Neutrophil (primary cell): ENCODE results near the gene SPIRE2.

Experiments
- H3K27ac ChIP-seq: fragments of 200-600 bp; sonication (generic); 2 replicates; pipeline ENCODE4 v1.5.1; 2016; ENCODE audit warnings: mild to moderate bottlenecking, moderate library complexity
- H3K27me3 ChIP-seq: fragments of 200-600 bp; sonication (generic); 2 replicates; pipeline ENCODE4 v1.6.0; 2016; ENCODE audit warnings: mild to moderate bottlenecking
- H3K36me3 ChIP-seq: fragments of 200-600 bp; sonication (generic); 2 replicates; pipeline ENCODE4 v1.5.1; 2017
- H3K4me1 ChIP-seq, 2 experiments: fragments of 200-600 bp in 1 of 2; sonication (generic) in 1 of 2; 1 replicate in 1 of 2; 2 replicates in 1 of 2; pipeline versions ENCODE4 v1.5.1 to v1.6.1; 2013 to 2016; ENCODE audit warnings: low read depth in 1 of 2, low read length in 1 of 2, mild to moderate bottlenecking in 1 of 2, moderate library complexity in 1 of 2; ENCODE audit not compliant: control insufficient read depth in 1 of 2, insufficient read depth in 1 of 2
- H3K4me3 ChIP-seq, 2 experiments: fragments of 200-600 bp in 1 of 2; sonication (generic) in 1 of 2; 1 replicate in 1 of 2; 2 replicates in 1 of 2; pipeline ENCODE4 v1.5.1; 2013 to 2016; ENCODE audit warnings: low read depth in 1 of 2, low read length in 1 of 2, mild to moderate bottlenecking in 1 of 2, moderate library complexity in 1 of 2
- H3K9me3 ChIP-seq: fragments of 200-600 bp; sonication (generic); 2 replicates; pipeline ENCODE4 v1.5.1; 2016
- TF ChIP-seq, protein P1 (sequence below): fragments of 200-600 bp; sonication (generic); IDR thresholded peaks from 2 replicates; pipeline ENCODE4 v1.5.1; 2016; ENCODE audit warnings: antibody characterized with exemption

SPIRE2 gene

DNA sequence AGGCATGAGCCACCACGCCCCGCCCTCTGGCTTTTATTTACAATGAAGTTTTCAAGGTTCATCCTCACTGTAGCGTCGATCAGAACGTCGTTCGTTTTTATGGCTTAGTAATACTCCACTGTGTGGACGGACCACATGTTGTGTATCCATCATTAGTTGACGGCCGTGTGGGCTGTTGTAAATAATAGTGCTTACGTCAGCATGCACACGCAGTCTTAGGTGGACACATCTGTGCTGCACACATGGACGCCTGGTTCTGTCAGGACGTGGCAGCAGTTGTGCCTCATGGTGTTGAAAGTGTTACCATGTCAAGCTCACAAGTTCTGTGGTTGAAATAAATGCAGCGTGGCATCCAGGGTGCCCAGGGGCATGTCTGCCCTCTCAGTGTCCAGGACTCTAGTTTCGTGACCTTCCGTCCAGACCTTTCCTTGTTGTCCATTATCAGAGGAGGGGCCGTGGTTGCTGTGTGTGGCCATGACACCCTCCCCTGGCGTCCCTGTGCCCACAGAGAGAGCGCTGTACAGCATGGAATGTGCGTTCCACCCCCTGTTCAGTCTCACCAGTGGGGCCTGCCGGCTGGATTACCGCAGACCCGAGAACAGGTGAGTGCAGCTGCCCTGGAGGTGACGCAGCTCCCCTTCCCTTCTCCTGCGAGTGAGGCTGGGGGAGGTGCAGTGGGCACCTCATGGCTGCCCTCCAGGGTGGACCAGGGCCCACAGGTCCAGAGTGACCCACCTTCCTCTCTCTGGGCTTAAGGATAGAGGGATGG, 67.4 kb downstream of the SPIRE2 start:
- Histone ChIP-seq H3K27me3 (no peaks in the 10 kb centered on the region), H3K36me3 (peaks cover 100% of the 10 kb centered on the region), H3K4me1 (no peaks in the 10 kb centered on the region), H3K9me3 (no peaks in the 10 kb centered on the region), H3K27ac (no peak overlapping the region), H3K4me3 (no peak overlapping the region)
- TF ChIP-seq, protein P1, sequence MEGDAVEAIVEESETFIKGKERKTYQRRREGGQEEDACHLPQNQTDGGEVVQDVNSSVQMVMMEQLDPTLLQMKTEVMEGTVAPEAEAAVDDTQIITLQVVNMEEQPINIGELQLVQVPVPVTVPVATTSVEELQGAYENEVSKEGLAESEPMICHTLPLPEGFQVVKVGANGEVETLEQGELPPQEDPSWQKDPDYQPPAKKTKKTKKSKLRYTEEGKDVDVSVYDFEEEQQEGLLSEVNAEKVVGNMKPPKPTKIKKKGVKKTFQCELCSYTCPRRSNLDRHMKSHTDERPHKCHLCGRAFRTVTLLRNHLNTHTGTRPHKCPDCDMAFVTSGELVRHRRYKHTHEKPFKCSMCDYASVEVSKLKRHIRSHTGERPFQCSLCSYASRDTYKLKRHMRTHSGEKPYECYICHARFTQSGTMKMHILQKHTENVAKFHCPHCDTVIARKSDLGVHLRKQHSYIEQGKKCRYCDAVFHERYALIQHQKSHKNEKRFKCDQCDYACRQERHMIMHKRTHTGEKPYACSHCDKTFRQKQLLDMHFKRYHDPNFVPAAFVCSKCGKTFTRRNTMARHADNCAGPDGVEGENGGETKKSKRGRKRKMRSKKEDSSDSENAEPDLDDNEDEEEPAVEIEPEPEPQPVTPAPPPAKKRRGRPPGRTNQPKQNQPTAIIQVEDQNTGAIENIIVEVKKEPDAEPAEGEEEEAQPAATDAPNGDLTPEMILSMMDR: no peak

DNA sequence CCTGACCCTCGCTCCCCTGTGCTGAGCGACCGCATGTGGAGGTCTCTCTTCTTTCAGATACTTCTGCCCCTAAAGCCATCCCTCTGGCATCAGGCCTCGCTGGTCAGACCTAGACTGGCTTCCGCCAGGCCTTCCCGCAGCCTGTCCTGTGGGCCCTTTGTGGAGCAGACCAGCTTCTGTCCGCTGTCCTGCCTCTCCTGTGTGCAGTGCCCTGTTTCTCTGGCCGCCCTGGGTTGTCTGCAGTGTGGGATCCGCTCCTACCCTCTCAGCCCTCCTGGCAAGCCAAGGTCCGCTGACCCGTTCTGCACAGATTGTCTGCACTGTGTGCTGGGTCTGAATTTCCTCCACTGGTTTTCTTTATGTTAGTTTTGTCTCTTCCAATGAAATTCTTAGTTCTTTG, 68.9 kb downstream of the SPIRE2 start:
- H3K36me3 ChIP-seq: peaks cover 91% of the 10 kb centered on the region
- TF ChIP-seq, protein P1: no peak

DNA sequence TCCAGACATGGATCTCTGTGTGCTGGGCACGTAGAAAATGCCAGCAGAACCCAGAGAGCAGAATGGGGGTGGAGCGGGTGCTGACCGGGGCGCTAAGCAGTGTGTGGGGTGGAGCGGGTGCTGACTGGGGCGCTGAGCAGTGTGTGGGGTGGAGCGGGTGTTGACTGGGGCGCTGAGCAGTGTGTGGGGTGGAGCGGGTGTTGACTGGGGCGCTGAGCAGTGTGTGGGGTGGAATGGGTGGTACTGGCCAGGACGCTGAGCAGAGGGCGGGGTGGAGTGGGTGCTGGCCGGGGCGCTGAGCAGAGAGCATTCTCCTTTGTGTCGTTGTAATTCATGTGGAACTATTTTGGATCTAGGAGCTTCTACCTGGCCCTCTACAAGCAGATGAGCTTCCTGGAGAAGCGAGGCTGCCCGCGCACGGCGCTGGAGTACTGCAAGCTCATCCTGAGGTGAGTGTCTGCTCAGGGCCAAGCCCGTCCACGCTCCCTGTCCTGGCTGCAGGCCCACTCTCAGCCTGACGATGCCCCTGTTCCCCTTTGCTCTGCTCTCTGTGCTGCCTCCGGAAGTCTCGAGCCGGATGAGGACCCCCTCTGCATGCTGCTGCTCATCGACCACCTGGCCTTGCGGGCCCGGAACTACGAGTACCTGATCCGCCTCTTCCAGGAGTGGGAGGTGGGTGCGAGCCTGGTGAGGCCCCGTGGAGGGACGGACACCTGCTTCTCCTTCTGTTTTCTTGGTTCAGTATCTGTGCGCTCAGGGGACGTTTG, 70.1 kb downstream of the SPIRE2 start:
- Histone ChIP-seq H3K36me3 (peaks cover 89% of the 10 kb centered on the region), H3K27me3 (no peaks in the 10 kb centered on the region), H3K4me3 (no peak overlapping the region), H3K27ac (no peak overlapping the region), H3K4me1 (no peaks in the 10 kb centered on the region), H3K9me3 (no peaks in the 10 kb centered on the region)
- TF ChIP-seq, protein P1: no peak

More for the DNA sequence above, 68.9 kb downstream of the SPIRE2 start:
- Histone ChIP-seq H3K4me1 (no peaks in the 10 kb centered on the region), H3K4me3 (no peak overlapping the region), H3K27ac (no peak overlapping the region), H3K27me3 (no peaks in the 10 kb centered on the region), H3K9me3 (no peaks in the 10 kb centered on the region)

DNA sequence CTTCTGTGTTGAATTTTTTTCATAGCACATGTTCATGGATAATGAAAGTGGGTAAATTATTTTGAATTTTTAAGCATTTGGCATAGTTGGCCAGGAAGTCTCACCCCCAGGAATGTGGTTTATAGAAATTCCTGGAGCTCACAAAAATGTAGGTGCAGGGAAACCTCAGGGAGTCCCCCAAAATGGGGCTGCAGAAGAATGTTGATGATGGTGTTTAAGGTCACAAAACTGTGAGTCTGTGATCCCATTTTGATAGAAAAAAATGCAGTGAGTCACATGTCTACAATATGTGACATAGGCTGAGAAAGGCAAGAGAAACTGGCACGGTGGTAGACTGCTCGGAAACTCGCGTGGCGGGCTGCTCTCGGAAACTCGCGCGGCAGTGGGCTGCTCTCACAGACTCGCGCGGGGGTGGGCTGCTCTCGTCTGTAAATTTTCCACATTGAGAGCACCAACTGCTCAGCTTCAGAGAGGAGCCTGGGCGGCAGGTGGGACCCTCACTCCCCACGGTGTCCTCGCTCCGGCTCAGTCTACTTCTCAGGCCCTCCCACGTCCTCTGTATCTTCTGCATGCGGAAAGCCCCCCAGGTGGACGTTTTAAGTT, 71.7 kb downstream of the SPIRE2 start:
- Histone ChIP-seq H3K36me3 (peaks cover 89% of the 10 kb centered on the region), H3K4me3 (no peak overlapping the region), H3K27ac (no peak overlapping the region), H3K27me3 (no peaks in the 10 kb centered on the region), H3K4me1 (no peaks in the 10 kb centered on the region), H3K9me3 (no peaks in the 10 kb centered on the region)
- TF ChIP-seq, protein P1: no peak

DNA sequence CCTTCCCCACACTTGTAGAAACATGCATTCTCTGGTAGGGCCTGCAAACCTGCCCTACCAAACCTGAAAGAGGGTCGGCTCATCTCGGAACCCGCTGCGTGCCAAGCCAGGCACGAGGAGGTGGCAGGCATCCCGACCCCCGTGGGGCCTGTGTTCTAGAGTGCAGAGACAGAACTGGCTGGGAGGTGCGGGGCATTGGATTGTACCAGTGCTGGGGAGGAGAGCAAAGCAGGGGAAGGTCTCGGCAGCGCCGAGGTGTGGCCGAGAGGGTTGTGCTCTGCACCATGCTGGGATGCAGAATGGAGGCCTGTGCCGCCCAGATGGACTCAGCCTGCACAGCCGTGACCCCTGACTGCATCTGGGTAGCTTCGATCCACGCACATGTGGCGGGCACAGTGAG, 72.6 kb downstream of the SPIRE2 start:
- H3K36me3 ChIP-seq: peaks cover 89% of the 10 kb centered on the region
- H3K9me3 ChIP-seq: no peaks in the 10 kb centered on the region
- H3K27ac ChIP-seq: no peak overlapping the region
- H3K4me1 ChIP-seq: no peaks in the 10 kb centered on the region
- H3K4me3 ChIP-seq: no peak overlapping the region
- TF ChIP-seq, protein P1: no peak
- no peaks in the 10 kb centered on the region for H3K27me3 ChIP-seq
